KMS-11 (cell line): ENCODE data around the gene CDK14.

Experiments
- H2AFZ ChIP-seq: fragments of 200-600 bp; sonication (generic); 2 replicates; pipeline ENCODE4 v1.6.1; 2016; ENCODE audit warnings: antibody characterized with exemption, mixed run types, low read depth
- H3K27ac ChIP-seq: fragments of 200-600 bp; sonication (generic); 2 replicates; pipeline ENCODE4 v1.6.1; 2016; ENCODE audit warnings: mild to moderate bottlenecking, mixed run types
- H3K27me3 ChIP-seq: fragments of 200-600 bp; sonication (generic); 2 replicates; pipeline ENCODE4 v1.6.1; 2017; ENCODE audit warnings: mild to moderate bottlenecking, low read depth, mixed run types, moderate library complexity; ENCODE audit not compliant: insufficient read depth
- H3K36me3 ChIP-seq: fragments of 200-600 bp; sonication (generic); 2 replicates; pipeline ENCODE4 v1.6.1; 2017; ENCODE audit warnings: mild to moderate bottlenecking, mixed run types; ENCODE audit not compliant: insufficient read depth
- H3K4me1 ChIP-seq: fragments of 200-600 bp; sonication (generic); 2 replicates; pipeline ENCODE4 v1.6.1; 2016; ENCODE audit warnings: mild to moderate bottlenecking, low read depth, mixed run types; ENCODE audit not compliant: poor library complexity, severe bottlenecking
- H3K4me2 ChIP-seq: fragments of 200-600 bp; sonication (generic); 2 replicates; pipeline ENCODE4 v1.7.0; 2016; ENCODE audit warnings: mild to moderate bottlenecking, mixed run types
- H3K4me3 ChIP-seq: fragments of 200-600 bp; sonication (generic); IDR thresholded peaks from 2 replicates; pipeline ENCODE4 v1.6.1; 2017; ENCODE audit warnings: low read depth, low read length, mixed read lengths; ENCODE audit not compliant: insufficient read depth
- H3K79me2 ChIP-seq: fragments of 200-600 bp; sonication (generic); 2 replicates; pipeline ENCODE4 v1.6.1; 2016; ENCODE audit warnings: low read depth, mixed run types; ENCODE audit not compliant: insufficient read depth
- H3K9ac ChIP-seq: fragments of 200-600 bp; sonication (generic); 2 replicates; pipeline ENCODE4 v1.6.1; 2016; ENCODE audit warnings: mild to moderate bottlenecking, mixed run types
- H4K20me1 ChIP-seq: fragments of 200-600 bp; sonication (generic); 2 replicates; pipeline ENCODE4 v1.6.1; 2016; ENCODE audit warnings: mild to moderate bottlenecking, mixed run types; ENCODE audit not compliant: insufficient read depth
- TF ChIP-seq, protein P1 (sequence below): fragments of 200-600 bp; sonication (generic); conservative IDR thresholded peaks from 2 replicates; pipeline ENCODE4 v1.6.1; 2017; ENCODE audit warnings: low read depth, mild to moderate bottlenecking, antibody characterized with exemption, low read length, moderate library complexity, mixed read lengths

CDK14 gene

DNA sequence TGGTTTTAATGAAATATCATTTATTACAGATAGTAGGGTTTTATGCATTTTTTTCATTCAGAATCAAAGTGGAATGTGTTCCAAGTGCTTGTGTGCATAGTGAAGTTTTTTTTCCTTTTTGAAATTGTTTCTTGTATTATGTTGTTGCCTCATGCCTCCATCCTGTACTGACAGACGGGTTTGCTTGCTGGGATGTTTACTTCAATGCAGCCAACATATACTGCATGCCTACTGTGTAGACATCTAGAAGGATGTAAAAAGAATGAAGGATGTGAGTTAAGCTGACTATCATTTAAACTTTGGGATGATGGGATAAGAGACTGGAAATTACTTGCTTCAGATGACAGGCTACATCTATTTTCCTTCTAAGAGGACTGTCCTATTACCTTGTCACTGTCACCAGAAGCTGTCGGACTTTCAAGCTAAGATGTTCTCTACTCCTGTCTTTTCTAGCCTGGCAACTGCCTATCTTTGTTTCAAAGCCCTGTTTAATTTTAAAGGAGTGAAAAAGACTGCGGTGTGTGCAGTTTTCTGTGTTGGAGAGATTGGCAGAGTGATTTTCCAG, 243.7 kb downstream of the CDK14 start:
- Histone ChIP-seq H3K4me1 (peaks cover 27% of the 10 kb centered on the region), H3K9ac (no peak overlapping the region), H3K27me3 (no peaks in the 10 kb centered on the region), H3K4me2 (no peak overlapping the region), H3K27ac (no peak overlapping the region), H3K79me2 (peaks cover 81% of the 10 kb centered on the region; the same call in 1 of the 2 replicates), H3K4me3 (no peak overlapping the region), H4K20me1 (peaks cover 11% of the 10 kb centered on the region), H2AFZ (no peak overlapping the region), H3K36me3 (no peaks in the 10 kb centered on the region)
- TF ChIP-seq, protein P1, sequence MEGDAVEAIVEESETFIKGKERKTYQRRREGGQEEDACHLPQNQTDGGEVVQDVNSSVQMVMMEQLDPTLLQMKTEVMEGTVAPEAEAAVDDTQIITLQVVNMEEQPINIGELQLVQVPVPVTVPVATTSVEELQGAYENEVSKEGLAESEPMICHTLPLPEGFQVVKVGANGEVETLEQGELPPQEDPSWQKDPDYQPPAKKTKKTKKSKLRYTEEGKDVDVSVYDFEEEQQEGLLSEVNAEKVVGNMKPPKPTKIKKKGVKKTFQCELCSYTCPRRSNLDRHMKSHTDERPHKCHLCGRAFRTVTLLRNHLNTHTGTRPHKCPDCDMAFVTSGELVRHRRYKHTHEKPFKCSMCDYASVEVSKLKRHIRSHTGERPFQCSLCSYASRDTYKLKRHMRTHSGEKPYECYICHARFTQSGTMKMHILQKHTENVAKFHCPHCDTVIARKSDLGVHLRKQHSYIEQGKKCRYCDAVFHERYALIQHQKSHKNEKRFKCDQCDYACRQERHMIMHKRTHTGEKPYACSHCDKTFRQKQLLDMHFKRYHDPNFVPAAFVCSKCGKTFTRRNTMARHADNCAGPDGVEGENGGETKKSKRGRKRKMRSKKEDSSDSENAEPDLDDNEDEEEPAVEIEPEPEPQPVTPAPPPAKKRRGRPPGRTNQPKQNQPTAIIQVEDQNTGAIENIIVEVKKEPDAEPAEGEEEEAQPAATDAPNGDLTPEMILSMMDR, result no peak

DNA sequence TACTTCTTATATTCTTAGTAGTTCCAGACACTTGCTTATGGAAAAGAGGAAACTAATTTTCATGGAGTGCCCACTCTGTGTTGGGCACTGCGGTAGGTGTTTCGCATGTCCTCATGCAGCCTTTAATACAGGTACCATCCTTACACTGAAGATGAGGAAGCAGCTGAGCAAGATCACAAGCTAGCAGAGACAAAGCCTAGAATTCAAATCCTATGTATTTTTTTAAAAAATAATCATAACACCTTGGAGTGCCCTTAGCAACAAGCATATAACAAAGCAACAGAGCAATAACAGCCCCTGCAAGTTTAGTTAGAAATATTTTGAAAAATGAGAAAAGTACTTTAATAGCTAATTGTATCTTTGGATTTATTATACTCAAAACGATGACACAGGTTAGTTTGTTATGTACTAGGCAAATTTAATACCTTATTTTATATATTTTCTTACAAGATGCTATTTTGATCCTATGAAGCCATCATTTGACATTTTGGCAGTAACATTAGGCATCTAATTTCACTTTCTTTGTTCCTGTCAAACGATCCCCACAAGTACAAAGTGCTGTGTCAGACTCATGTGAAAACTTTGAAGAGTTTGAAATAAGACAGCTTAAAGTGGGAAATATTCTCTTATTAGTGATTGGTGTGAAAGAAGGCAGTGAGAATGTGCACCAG, 245.8 kb downstream of the CDK14 start:
- Histone ChIP-seq H3K4me1 (peaks cover 42% of the 10 kb centered on the region), H3K4me3 (no peak overlapping the region), H3K9ac (no peak overlapping the region), H3K4me2 (no peak overlapping the region), H4K20me1 (peaks cover 13% of the 10 kb centered on the region), H3K27ac (no peak overlapping the region), H2AFZ (no peak overlapping the region), H3K79me2 (peaks cover 89% of the 10 kb centered on the region; the same call in 1 of the 2 replicates), H3K27me3 (no peaks in the 10 kb centered on the region), H3K36me3 (no peaks in the 10 kb centered on the region)
- TF ChIP-seq, protein P1, result no peak

DNA sequence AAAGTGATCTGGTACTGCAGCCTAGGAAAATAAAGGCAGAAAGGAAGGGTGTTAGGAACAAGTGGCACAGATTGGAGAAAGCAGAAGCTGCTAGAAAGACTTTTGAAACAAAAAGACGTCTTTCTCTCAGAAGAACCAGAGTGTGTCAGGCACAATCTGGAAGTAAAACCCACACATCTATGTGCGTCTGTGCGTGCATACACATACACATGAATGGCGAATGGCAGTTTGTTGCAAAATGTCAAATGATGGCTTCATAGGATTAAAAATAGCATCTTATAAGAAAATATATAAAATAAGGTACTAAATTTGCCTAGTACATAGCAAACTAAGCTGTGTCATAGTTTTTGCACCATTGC, 246.3 kb downstream of the CDK14 start:
- no peak overlapping the region for H3K9ac ChIP-seq
- H3K79me2 ChIP-seq, result peaks cover 89% of the 10 kb centered on the region; the same call in 1 of the 2 replicates
- TF ChIP-seq, protein P1, result no peak
- H3K36me3 ChIP-seq, result no peaks in the 10 kb centered on the region; the same call in 1 of the 2 replicates
- H2AFZ ChIP-seq, result no peak overlapping the region
- H3K27me3 ChIP-seq, result no peaks in the 10 kb centered on the region
- peaks cover 42% of the 10 kb centered on the region for H3K4me1 ChIP-seq
- peaks cover 13% of the 10 kb centered on the region for H4K20me1 ChIP-seq
- H3K27ac ChIP-seq, result no peak overlapping the region
- H3K4me2 ChIP-seq, result no peak overlapping the region
- H3K4me3 ChIP-seq, result no peak overlapping the region

DNA sequence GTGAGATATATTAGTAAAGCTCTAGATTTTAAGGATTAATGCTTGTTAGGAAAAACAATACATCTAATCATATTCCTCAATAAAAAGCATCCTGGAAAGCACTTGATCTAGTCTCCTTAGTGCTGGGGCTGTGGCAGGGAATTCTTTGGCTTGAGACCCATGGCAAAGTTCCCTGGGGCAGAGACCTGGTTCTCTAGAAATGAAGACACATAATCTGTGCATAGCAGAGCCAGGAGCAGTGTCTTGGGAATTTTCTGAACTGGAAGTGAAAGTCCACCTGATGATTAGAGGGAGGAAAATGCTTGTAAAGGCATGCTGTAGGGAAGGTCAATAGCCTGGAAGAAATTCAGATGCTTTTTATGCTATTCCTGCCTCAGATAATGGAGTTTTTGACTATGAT, 247.4 kb downstream of the CDK14 start:
- Histone ChIP-seq H3K9ac (no peak overlapping the region), H3K79me2 (peaks cover 89% of the 10 kb centered on the region), H3K4me2 (no peak overlapping the region), H3K36me3 (peaks cover 3% of the 10 kb centered on the region), H3K4me1 (peaks cover 47% of the 10 kb centered on the region), H3K27ac (no peak overlapping the region), H2AFZ (no peak overlapping the region), H4K20me1 (peaks cover 13% of the 10 kb centered on the region), H3K27me3 (no peaks in the 10 kb centered on the region), H3K4me3 (no peak overlapping the region)
- TF ChIP-seq, protein P1, result no peak
